Right kidney (tissue), 1 donor: ENCODE data around the gene TMBIM1.

ENCODE experiments used
- DNase-seq: peaks from one replicate; pipeline ENCODE4 v3.0.0-alpha.2; 2016

Gene TMBIM1

DNA sequence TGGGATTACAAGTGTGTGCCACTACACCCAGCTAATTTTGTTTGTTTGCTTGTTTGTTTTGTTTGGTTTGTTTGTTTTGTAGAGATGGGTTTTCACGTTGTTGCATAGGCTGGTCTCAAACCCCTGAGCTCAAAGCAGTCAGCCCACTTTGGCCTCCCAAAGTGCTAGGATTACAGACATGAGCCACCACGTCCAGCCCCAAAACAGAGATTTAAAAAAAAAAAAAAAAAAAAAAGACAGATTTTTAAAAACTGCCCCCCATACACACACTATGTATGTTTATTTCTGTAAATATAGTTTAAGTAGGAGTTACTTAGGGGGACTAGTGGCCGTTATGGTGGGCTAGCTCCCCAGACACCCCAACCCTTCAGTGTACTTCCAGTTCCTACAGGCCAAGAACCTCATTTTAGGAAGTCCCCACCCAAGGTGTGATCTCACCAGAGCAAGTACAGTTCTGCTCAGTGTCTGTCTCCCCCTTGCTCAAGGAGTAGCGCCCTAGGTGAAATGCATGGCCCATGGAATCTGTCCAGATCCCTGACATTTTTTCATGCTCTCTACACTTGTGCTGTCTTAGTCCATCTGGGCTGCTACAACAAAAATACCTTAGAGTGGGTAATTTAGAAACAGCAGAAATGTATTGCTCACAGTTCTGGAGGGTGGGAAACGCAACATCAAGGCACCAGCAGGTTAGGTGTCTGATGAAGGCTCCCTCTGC, 1.6 kb upstream of the TMBIM1 start:
- DNase-seq: no peak

DNA sequence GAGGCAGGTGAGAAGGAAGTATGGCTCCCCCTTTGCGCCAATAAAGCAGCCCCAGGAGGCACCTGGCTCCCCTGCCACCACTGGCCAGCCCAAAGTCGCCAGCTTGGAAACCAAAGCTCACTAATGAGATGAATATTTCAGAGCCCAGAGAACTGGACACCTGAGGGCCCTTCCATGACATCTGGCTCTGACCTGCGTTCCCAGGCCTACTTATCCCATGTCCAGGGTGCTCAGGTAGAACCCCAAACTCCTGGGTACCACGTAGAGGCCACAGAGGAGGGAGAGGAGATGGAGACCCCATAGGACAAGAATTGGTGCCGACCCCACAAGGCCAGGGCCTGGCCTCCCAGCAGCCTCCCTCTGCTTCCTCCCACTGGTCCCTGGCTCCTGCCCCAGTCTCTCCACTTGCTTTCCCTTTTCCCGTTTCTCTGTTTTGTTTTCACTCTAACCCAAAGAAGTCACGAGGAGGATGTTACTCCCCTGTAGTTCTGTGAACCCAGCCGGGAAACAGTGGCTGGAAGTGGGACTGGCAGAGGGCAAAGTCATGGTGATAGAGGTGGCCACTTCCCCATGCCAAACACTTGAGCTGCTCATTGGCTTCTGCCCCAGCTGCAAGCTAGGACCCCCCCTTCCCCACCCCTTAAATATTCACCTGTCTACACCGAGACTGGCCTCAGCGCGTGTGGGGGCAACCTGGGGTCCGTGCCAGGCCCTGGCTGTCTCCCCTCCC, 820 bp downstream of the TMBIM1 start:
- no peak for DNase-seq

DNA sequence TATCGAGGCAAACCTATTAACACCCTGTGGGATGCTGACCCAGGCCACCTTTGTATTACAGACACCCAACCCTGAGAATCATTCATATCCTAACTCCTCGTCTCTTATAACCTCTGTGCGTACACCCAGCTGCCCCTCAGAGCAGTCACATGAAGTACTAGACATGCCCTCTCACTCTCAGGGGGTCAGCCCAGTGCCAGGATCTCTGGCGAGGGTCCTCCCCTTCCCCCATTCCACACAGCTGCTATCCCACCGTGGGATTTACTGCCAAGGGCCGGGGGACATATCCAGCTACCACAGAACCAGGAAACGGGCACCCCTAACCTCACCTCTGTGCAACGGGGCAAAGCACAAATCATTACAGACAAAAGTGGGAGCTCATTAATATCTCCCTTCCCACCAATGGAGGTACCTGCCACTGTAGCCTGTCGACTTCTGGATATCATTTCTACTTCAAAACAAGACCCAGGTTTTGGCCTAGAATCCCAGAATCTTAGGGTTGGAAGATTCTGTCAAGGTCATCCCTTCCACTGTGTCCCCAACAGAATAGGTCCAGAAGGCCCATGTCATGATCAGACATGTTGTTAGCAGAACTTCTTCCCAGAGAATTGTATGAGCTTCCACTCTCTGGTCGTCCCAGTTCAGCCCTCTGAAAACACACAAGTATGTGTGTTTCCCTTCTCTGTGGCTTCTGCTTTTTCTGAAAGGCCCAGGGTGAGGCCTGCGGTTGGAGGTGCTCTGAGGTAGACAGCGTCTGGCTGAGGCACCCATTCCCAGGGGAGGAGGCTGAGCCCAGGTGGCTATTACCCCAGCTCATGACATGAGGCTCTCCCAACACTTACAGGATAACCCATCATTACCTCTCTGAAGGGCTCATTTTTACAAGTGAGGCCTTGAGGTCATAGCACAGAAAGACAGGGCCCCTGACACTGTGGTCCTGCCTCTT, 1.7 kb downstream of the TMBIM1 start:
- DNase-seq: no peak

- DNase-seq: peak; percentile 46
Measured at GRCh38 chr2:218289639-218290315, 2.5 kb downstream of the TMBIM1 start.

DNA sequence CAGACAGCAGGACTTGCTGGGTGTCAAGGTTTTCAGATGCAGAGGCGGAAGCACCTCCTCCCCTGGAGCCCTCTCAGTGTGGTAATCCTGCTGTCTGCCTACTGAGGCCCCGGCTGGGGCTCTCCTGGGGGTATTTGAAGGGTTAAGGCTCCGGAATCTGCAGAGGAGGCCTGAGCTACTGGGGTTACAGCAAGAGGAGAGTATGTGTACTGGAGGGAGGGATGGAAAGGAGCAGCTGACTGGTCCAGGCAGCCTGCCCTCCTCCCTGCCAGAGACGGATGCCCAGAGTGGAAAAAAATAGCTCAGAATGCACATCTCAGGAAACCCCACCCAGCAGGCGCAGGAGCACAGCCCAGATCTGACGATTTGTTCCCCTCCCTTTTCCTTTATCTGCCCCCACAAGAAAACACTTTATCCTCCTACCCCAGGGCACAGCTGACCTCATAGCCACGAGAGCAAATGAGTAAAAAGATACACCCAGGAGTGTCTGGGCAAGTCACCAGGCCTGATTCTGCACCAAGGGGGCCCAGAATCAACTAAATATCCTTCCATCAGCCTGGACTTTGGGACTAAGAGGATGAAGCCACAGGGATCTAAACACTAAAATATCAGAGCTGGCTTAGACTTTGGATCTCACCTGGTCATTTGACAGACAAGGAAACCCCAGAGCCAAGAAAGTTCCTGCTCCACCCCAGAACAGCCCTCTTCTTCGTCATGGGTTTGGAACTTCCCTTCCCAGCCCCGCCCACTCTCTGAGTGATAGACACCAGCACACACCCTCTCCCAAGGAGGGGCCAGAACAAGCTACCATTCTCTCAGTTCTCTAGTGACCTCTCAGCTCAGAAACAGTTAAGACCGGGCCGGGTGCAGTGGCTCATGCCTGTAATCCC, 5.5 kb downstream of the TMBIM1 start:
- peak; percentile 62 for DNase-seq

DNA sequence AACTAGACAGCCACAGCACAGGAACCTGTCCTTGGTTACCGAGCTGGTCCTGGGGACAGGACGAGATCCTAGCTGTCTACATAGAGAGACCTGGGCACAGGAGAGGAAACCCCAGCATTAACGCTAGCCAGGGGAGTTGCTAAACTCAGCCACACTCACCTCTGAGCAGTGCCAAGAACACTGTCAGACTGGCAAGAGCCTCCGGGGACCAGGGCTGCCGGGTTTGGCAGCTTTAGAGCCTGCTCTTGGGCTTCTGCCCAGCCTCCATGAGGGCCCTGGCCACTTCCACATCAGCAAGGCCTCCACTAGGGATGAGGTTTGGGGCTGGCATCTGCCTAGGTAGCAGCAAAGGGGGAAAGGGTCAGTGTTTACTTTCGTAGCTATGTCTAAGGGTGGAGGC, 6.7 kb downstream of the TMBIM1 start:
- DNase-seq: no peak

DNA sequence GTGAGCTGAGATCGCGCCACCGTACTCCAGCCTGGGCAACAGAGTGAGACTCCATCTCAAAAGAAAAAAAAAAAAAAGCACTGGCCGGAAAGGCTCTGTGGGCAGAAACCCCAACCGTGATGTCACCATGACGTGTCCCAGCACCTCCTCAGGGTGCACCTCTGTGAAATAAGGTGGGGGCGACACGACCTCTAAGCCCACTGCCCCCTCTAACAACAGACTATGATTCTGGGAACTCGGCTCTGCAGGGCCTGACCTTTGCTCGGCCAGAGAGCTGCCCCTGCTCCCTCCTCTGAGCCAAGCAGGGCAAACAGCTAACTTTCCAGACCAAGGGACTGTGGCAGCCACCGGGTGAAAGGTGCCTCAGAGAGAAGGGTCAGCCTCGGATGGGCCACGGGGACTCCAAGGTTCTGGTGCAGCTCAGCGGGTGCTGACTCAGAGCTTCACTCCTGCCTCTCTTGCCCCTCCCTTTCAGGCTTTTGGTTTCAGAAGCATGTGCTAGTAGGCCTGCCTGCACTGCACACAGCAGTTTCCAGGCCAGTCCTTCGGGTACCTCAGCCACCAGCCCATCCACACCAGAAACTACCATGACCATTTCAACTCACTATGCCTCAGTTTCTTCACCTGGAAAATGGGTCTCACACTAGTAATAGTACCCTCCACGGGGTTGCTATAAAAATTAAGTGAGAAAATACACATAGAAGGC, 8.0 kb downstream of the TMBIM1 start:
- no peak for DNase-seq

DNA sequence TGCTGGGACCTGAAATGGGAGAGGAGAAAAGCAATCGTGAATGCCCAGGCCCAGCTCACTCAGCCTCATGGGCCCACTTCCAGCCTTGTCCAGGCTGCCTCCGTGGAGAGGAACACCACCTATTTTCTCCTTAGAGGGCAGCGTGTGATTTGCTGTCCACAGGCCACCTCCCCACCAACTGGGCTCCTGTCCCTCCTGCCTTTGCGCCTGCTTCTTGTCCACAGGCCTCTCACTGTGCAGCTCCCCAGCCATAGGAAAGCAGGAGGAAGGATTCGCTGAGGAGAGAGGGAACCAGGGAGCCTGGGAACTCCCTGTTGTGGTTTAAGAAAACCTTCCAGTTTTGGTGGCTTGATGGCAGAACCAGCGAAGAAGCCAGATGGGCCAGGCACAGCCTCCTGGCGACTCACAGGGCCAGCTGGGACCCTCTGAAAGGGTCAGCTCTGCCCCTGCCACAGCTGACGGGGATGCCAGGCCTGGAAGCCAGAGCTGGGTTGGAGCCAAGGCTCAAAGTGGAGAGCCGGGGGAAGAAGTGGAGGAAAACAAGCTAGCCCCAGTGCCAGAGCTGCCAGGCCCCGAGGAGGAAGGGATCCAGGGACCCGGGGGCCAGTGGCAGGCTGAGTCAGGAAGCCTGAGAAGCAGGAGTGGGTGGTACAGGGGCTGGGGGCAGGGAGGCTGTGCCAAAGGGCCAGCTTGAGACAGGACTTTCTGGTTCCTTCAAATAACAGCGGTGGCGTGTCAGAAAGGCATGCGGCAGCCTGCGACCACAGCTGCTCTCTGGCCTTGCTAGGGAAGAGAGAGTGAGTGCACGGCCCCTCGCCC, 9.9 kb downstream of the TMBIM1 start:
- no peak for DNase-seq

DNA sequence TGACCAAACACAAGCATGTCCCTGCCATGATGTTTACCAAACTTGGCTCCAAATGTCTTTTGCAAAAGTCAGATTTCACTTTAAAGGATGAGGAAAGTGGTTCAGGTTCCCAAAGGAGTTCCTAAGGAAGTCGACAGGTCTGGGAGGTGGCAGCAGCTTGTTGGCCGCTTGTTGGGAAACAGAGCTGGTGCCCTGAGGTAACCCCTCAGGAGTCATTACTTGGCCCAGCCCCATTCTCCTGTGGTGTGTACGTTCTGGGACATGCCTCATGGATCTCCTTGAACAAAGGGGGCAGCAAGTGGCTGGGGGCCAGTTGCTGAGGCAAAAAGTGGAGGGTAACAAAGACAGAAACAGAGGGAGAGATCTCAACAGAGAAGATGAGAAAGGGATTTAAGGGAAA, 10.9 kb downstream of the TMBIM1 start:
- no peak for DNase-seq

GRCh38 chr2:218280260-218280870, 11.9 kb downstream of the TMBIM1 start:
- no peak for DNase-seq

- DNase-seq: no peak
Measured at GRCh38 chr2:218278531-218279360, 13.6 kb downstream of the TMBIM1 start.

GRCh38 chr2:218277921-218278320, 14.4 kb downstream of the TMBIM1 start:
- no peak for DNase-seq

GRCh38 chr2:218276986-218277755, 15.1 kb downstream of the TMBIM1 start:
- DNase-seq: no peak

DNA sequence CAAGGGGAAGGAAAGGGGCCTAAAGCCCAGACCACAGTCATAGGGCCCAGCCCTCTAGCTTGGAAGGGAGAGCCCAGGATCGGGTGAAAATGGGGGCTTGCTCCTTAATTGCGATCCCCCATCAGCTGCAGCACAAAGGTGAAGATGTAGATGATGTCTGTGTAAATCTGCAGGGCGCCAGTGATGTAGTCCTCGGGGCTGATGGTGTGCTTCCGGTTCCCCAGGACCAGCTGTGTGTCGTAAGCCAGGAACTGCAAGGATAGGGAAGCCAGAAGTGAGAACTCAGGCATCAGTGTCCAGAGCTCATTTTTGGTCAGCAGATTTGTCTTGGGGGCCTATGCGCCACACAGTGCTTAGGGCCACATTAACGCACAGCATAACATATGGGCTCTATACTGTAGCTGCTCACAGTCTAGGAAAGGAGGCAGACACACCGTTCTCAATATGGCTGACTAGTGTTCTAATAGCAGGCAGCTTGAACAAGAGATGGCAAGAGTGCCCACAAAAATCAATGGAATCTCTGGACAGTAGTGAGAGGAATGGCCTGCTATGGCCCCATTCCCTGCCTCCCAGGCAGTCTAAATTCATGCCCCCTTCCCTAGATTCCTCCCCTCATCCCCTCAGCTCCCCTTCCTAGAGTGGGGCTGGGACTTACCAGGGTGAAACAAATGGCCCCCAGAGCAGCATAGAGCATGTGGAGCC, 16.8 kb downstream of the TMBIM1 start:
- DNase-seq: no peak

DNA sequence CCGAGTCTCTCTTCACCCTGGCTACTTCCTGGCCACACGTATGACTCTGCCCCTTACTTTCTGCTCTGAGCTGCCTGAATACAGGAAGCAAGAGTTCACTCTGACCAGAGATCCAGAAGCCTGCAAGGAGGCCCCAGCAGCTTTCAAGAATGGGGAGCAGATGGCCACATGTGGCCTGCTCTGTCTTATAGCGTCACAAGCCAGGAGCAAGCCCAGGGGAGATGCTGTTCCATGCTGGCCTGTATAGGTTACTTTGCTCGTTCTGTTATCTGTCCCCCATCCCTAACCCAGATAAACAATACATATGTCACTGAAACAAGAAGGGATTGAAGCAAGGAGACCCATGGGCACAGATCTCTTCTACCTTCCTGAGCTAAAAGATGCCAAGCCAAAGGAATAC, 17.7 kb downstream of the TMBIM1 start:
- DNase-seq: no peak

DNA sequence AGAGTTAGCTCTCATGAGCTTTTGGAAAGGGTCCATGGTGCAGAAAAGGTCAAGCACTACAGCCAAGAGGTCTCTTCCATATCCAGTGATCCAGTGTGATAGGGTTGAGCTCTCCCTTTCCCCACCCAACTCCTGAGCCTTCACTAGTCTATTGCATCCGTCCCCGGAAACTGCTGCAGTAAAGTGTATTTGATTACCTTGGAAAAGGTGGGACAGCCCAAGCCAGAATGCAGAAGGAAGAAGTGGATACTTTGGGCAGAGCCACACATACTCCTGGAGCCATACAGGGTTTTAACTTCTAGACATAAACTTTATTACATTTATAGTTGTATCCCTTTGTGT, 18.4 kb downstream of the TMBIM1 start:
- DNase-seq: no peak
